IMR-90 (cell line): ENCODE results near the gene CMTM7. TPM values are rescaled to one million over a fixed set of nuclear protein-coding genes. Genes with fewer than 3 reads are reported as not detected.

Source experiments
- ATAC-seq: fragments of 200-7000 bp; cut with Tn5 transposase; 2 replicates; pipeline ENCODE4 v1.9.1; 2020; ENCODE audit warnings: low read depth, mild to moderate bottlenecking, moderate library complexity
- BruUV-seq: library from RNA; stranded (reverse); fragments of 400-500 nt; replicated peaks from 2 replicates; lab custom pipeline; 2021; lab: Mats Ljungman, UMichigan
- CTCF ChIA-PET: fragments of 300-600 bp; formaldehyde crosslinking; extraction: SDS; loops from one replicate; lab custom pipeline; 2021; ENCODE audit warnings: antibody characterized with exemption; lab: Yijun Ruan, JAX
- POLR2A ChIA-PET: fragments of 300-600 bp; sonication (Branson Sonifier 250); formaldehyde crosslinking; loops from one replicate; lab custom pipeline; 2022; ENCODE audit warnings: antibody characterized with exemption; ENCODE audit not compliant: unreplicated experiment; lab: Charles Lee
- DNase-seq: peaks from one replicate; pipeline ENCODE4 v3.0.0; 2013
- H2AFZ ChIP-seq: replicated peaks from 2 replicates; pipeline ENCODE3; 2013; ENCODE audit warnings: low read length, mild to moderate bottlenecking; ENCODE audit not compliant: poor library complexity
- H2AK5ac ChIP-seq: 2 replicates; pipeline ENCODE4 v1.6.1; 2013; ENCODE audit warnings: low read depth, low read length, inconsistent platforms
- H2AK9ac ChIP-seq: replicated peaks from 2 replicates; pipeline ENCODE3; 2013; ENCODE audit warnings: mild to moderate bottlenecking, low read depth, low read length, moderate library complexity; ENCODE audit not compliant: poor library complexity
- H2BK120ac ChIP-seq: 2 replicates; pipeline ENCODE4 v1.6.1; 2013; ENCODE audit warnings: low read depth, low read length, inconsistent platforms
- H2BK15ac ChIP-seq: 3 replicates; pipeline ENCODE4 v1.6.1; 2013; ENCODE audit warnings: low read depth, low read length, inconsistent platforms
- H2BK20ac ChIP-seq: 2 replicates; pipeline ENCODE4 v1.6.1; 2013; ENCODE audit warnings: low read depth, mild to moderate bottlenecking, inconsistent platforms, low read length, moderate library complexity
- H2BK5ac ChIP-seq: 2 replicates; pipeline ENCODE4 v1.6.1; 2013; ENCODE audit warnings: mild to moderate bottlenecking, low read depth, low read length, inconsistent platforms; ENCODE audit not compliant: poor library complexity, severe bottlenecking
- H3K14ac ChIP-seq: replicated peaks from 2 replicates; pipeline ENCODE4 v1.6.1; 2013; ENCODE audit warnings: low read depth, low read length, inconsistent platforms
- H3K18ac ChIP-seq: 2 replicates; pipeline ENCODE4 v1.6.1; 2013; ENCODE audit warnings: low read depth, low read length, control low read depth
- H3K23ac ChIP-seq: 2 replicates; pipeline ENCODE4 v1.6.1; 2013; ENCODE audit warnings: low read depth, low read length, inconsistent platforms
- H3K27ac ChIP-seq: 2 replicates; pipeline ENCODE4 v1.5.1; 2013; ENCODE audit warnings: mild to moderate bottlenecking, control low read depth, low read length; ENCODE audit not compliant: insufficient read depth
- H3K27me3 ChIP-seq: 2 replicates; pipeline ENCODE4 v1.6.1; 2013; ENCODE audit warnings: low read length; ENCODE audit not compliant: control insufficient read depth, insufficient read depth
- H3K36me3 ChIP-seq: 2 replicates; pipeline ENCODE4 v1.6.1; 2013; ENCODE audit warnings: low read length, mixed read lengths; ENCODE audit not compliant: control insufficient read depth, insufficient read depth
- H3K4ac ChIP-seq: 2 replicates; pipeline ENCODE4 v1.6.1; 2013; ENCODE audit warnings: low read depth, low read length, inconsistent platforms
- H3K4me1 ChIP-seq: 2 replicates; pipeline ENCODE4 v1.6.1; 2013; ENCODE audit warnings: low read length, mixed read lengths; ENCODE audit not compliant: control insufficient read depth, insufficient read depth
- H3K4me2 ChIP-seq: 2 replicates; pipeline ENCODE4 v1.6.1; 2013; ENCODE audit warnings: low read depth, mild to moderate bottlenecking, control low read depth, low read length, moderate library complexity
- H3K4me3 ChIP-seq: 2 replicates; pipeline ENCODE4 v1.5.1; 2013; ENCODE audit warnings: low read depth, mild to moderate bottlenecking, control low read depth, low read length, moderate library complexity; ENCODE audit not compliant: insufficient read depth
- H3K56ac ChIP-seq: 2 replicates; pipeline ENCODE4 v1.6.1; 2013; ENCODE audit warnings: low read length, inconsistent platforms; ENCODE audit not compliant: insufficient read depth; ENCODE audit errors: extremely low read depth
- H3K79me1 ChIP-seq, 2 experiments: 2 replicates each; pipeline ENCODE4 v1.6.1; 2013; ENCODE audit warnings: low read length in 2 of 2, inconsistent platforms in 1 of 2, low read depth in 1 of 2
- H3K9ac ChIP-seq: 2 replicates; pipeline ENCODE4 v1.6.1; 2013; ENCODE audit warnings: low read depth, low read length, control low read depth
- H3K9me1 ChIP-seq: 2 replicates; pipeline ENCODE4 v1.6.1; 2013; ENCODE audit warnings: low read length, inconsistent platforms; ENCODE audit not compliant: insufficient read depth
- H3K9me3 ChIP-seq: 2 replicates; pipeline ENCODE4 v1.6.1; 2013; ENCODE audit warnings: low read length; ENCODE audit not compliant: control insufficient read depth, insufficient read depth
- H4K20me1 ChIP-seq: 2 replicates; pipeline ENCODE4 v1.6.1; 2013; ENCODE audit warnings: low read length, inconsistent platforms; ENCODE audit not compliant: insufficient read depth
- H4K5ac ChIP-seq: 2 replicates; pipeline ENCODE4 v1.6.1; 2013; ENCODE audit warnings: mild to moderate bottlenecking, low read depth, low read length, control low read depth
- H4K8ac ChIP-seq, 2 experiments: 2 replicates each; pipeline ENCODE4 v1.6.1; 2013; ENCODE audit warnings: low read depth in 2 of 2, low read length in 2 of 2, control low read depth in 1 of 2, inconsistent platforms in 1 of 2
- H4K91ac ChIP-seq: 2 replicates; pipeline ENCODE4 v1.6.1; 2013; ENCODE audit warnings: low read depth, low read length, inconsistent platforms; ENCODE audit not compliant: insufficient read depth
- BHLHE40 ChIP-seq: fragments of 150-350 bp; IDR thresholded peaks from 2 replicates; pipeline ENCODE4 v1.6.1; 2016; ENCODE audit warnings: mild to moderate bottlenecking, low read depth, low read length
- CEBPB ChIP-seq: IDR thresholded peaks from 2 replicates; pipeline ENCODE4 v1.6.1; 2012; ENCODE audit warnings: low read depth, low read length, improper control_type of control experiment
- FOS ChIP-seq: fragments of 150-350 bp; IDR thresholded peaks from 2 replicates; pipeline ENCODE4 v1.6.1; 2016; ENCODE audit warnings: low read depth, low read length
- MXI1 ChIP-seq: IDR thresholded peaks from 2 replicates; pipeline ENCODE4 v1.6.1; 2012; ENCODE audit warnings: low read depth, mild to moderate bottlenecking, low read length, moderate library complexity, borderline replicate concordance
- WGBS, 2 experiments: methylation state at CpG; one replicate each; pipeline versions ENCODE4 v1.1.5 to v1.1.7; 2013; ENCODE audit warnings: missing lambda C conversion rate in 2 of 2; ENCODE audit not compliant: insufficient read length in 1 of 2; ENCODE audit errors: extremely low coverage in 2 of 2; 5-methylcytosine and 5-hydroxymethylcytosine counted together
- dilution Hi-C: fragments of 300-500 bp; cut with HindIII; formaldehyde crosslinking; loops from one replicate; pipeline ENCODE4 v1.14.3; 2018; ENCODE audit warnings: low sequenced_read_pairs; ENCODE audit not compliant: unreplicated experiment
- in situ Hi-C: fragments of 300-500 bp; cut with MboI; formaldehyde crosslinking; loops from 3 replicates; pipeline ENCODE4 v1.14.3; 2019; ENCODE audit warnings: low sequenced_read_pairs, inconsistent platforms, mixed read lengths
- intact Hi-C: fragments of 100-400 bp; cut with micrococcal nuclease; formaldehyde crosslinking; loops from 2 replicates; pipeline ENCODE4 v1.10.0; 2022
- polyA plus RNA-seq, 3 experiments: library from polyadenylated mRNA; depleted of rRNA; stranded (reverse); fragments of >200 nt; gene quantifications; 2 replicates each; pipeline ENCODE4 v1.2.3, GENCODE V29; 2012; ENCODE audit warnings: low replicate concordance in 1 of 3
- total RNA-seq: library from RNA; depleted of rRNA; stranded (reverse); fragments of >200 nt; gene quantifications from 2 replicates; pipeline ENCODE4 v1.2.3, GENCODE V29; 2012

Gene CMTM7
- total and polyA plus RNA-seq, 2 of the 4 experiments (the other 2 are of a cell fraction), result 3.4 to 31.4 TPM

GRCh38 chr3:32443478-32443877, 51.8 kb downstream of the CMTM7 start:
- in situ Hi-C loops, result no loop called here
- Histone ChIP-seq H3K9me1 (peaks cover 5% of the 10 kb centered on the region; the same call in 1 of the 2 replicates), H4K20me1 (no peaks in the 10 kb centered on the region), H2AK5ac (no peak overlapping the region), H4K91ac (no peak overlapping the region), H2BK5ac (no peak overlapping the region), H3K4ac (no peak overlapping the region), H3K18ac (no peak overlapping the region), H3K27ac (no peak overlapping the region), H3K9ac (no peak overlapping the region), H2AK9ac (no peak overlapping the region), H3K56ac (no peak overlapping the region), H2BK120ac (no peak overlapping the region), H3K4me2 (no peak overlapping the region), H4K5ac (no peak overlapping the region), H3K4me3 (no peak overlapping the region), H2BK20ac (no peak overlapping the region), H3K14ac (no peak overlapping the region), H3K4me1 (peaks cover 2% of the 10 kb centered on the region; the same call in 1 of the 2 replicates), H2BK15ac (no peak overlapping the region), H3K23ac (no peak overlapping the region), H3K9me3 (no peaks in the 10 kb centered on the region), H4K8ac (no peak overlapping the region), H3K79me1 (peaks cover 6 to 13% of the 10 kb centered on the region in 2 experiments; a peak in 2 of 4 replicates), H2AFZ (no peak overlapping the region), H3K27me3 (no peaks in the 10 kb centered on the region), H3K36me3 (no peaks in the 10 kb centered on the region)
- dilution Hi-C loops, result no loop called here
- intact Hi-C loops, result no loop called here
- DNase-seq, result peak; percentile 71
- TF ChIP-seq BHLHE40, result peak; percentile 47
- no peak for TF ChIP-seq FOS
- TF ChIP-seq CEBPB, result peak; percentile 78
- TF ChIP-seq MXI1, result no peak
- CTCF ChIA-PET, result no interaction called here
- peak; percentile 79 for ATAC-seq
- POLR2A ChIA-PET, result no interaction called here
- whole genome bisulfite sequencing, 2 experiments, result no CpG with 5 or more reads among the region's 1 CpG
- BruUV-seq, result no TSS peak
